Gastroesophageal sphincter (tissue), 4 donors: ENCODE data around the gene ZNF746. TPM values are rescaled to one million over a fixed set of nuclear protein-coding genes. Genes with fewer than 3 reads are reported as not detected.
A peak's percentile ranks its signal among the peaks of the same experiment; 100 is the strongest.
"Not testable (repeated sequence)": the region's sequence is repeated elsewhere in the genome, so short reads cannot be mapped to it uniquely, and the experiment has no call there.

Experiments
- ATAC-seq: fragments of 150-250 bp; one replicate; pipeline ENCODE4 v1.9.1; 2016; ENCODE audit warnings: mild to moderate bottlenecking, moderate library complexity
- H3K27ac ChIP-seq, 4 donors: fragments of 200-600 bp; sonication (generic) in 3 of 4; 1 replicate in 3 of 4; 2 replicates in 1 of 4; pipeline ENCODE4 v1.5.1; 2016 to 2019
- H3K27me3 ChIP-seq: fragments of 200-600 bp; sonication (generic); one replicate; pipeline ENCODE4 v1.5.1; 2019
- H3K36me3 ChIP-seq, 2 donors: fragments of 200-600 bp; sonication (generic); one replicate each; pipeline ENCODE4 v1.5.1; 2019; ENCODE audit warnings: control low read depth in 1 of 2
- H3K4me1 ChIP-seq, 3 donors: fragments of 200-600 bp; sonication (generic); 1 replicate in 2 of 3; 2 replicates in 1 of 3; pipeline ENCODE4 v1.5.1; 2016 to 2019; ENCODE audit warnings: control low read depth in 2 of 3
- H3K4me3 ChIP-seq, 2 donors: fragments of 200-600 bp; sonication (generic); one replicate each; pipeline ENCODE4 v1.5.1; 2019; ENCODE audit warnings: mild to moderate bottlenecking in 1 of 2, moderate library complexity in 1 of 2
- H3K9me3 ChIP-seq, 3 donors: fragments of 200-600 bp; sonication (generic); one replicate each; pipeline ENCODE4 v1.5.1; 2017 to 2019; ENCODE audit warnings: control low read depth in 2 of 3
- CTCF ChIP-seq, 4 experiments: fragments of 200-600 bp in 2 of 4; fragments of 450-650 bp in 2 of 4; sonication (generic) in 1 of 4; IDR thresholded peaks; one replicate each; pipeline ENCODE4 v1.5.1; 2017 to 2019; ENCODE audit warnings: antibody characterized with exemption in 4 of 4, mild to moderate bottlenecking in 2 of 4, moderate library complexity in 2 of 4
- EP300 ChIP-seq: sonication (generic); formaldehyde crosslinking; IDR thresholded peaks from one replicate; pipeline ENCODE4 v1.6.1; 2017; ENCODE audit warnings: antibody characterized with exemption, mild to moderate bottlenecking
- POLR2A ChIP-seq, 2 donors: fragments of 450-650 bp; IDR thresholded peaks; one replicate each; pipeline ENCODE4 v1.6.1; 2017; ENCODE audit warnings: antibody characterized with exemption in 2 of 2, mild to moderate bottlenecking in 2 of 2, moderate library complexity in 1 of 2
- POLR2AphosphoS5 ChIP-seq: sonication (generic); formaldehyde crosslinking; IDR thresholded peaks from one replicate; pipeline ENCODE4 v1.6.1; 2017; ENCODE audit warnings: antibody characterized with exemption
- WGBS, 2 donors: methylation state at CpG; one replicate each; pipeline ENCODE4 v1.1.5; 2018; ENCODE audit warnings: low coverage in 1 of 2; 5-methylcytosine and 5-hydroxymethylcytosine counted together
- total RNA-seq, 4 donors: library from RNA; depleted of rRNA; stranded (reverse); fragments of >200 nt; gene quantifications; one replicate each; pipeline ENCODE4 v1.1.0, GENCODE V29; 2016

Gene ZNF746
- total RNA-seq, 4 donors from 2014 or later: 17.2 to 26.4 (median 22.6) TPM

- H3K4me1 ChIP-seq: peaks cover 0 to 26% (median 13%) of the 10 kb centered on the region in 3 donors
- peaks cover 0 to 33% of the 10 kb centered on the region in 2 donors for H3K36me3 ChIP-seq
- H3K27me3 ChIP-seq: no peaks in the 10 kb centered on the region
- 34 to 36% methylated on average over 8 to 11 of the region's 13 CpGs for WGBS, 2 donors
- H3K4me3 ChIP-seq: peak overlapping the region; percentile 88 to 99
- no peak for ATAC-seq
- no peaks in the 10 kb centered on the region for H3K9me3 ChIP-seq
- TF ChIP-seq EP300: no peak
- no peak for TF ChIP-seq POLR2AphosphoS5
- no peak for TF ChIP-seq CTCF (IDR thresholded peaks at IDR 0.05)
- TF ChIP-seq POLR2A (IDR thresholded peaks at IDR 0.05): no peak
- H3K27ac ChIP-seq: peak overlapping the region in 3 of 4 donors; percentile 92 to 95 (median 94)
Observed at GRCh38 chr7:149495785-149496641, 1.6 kb downstream of the ZNF746 start.

GRCh38 chr7:149494738-149495368 is 2.8 kb downstream of the ZNF746 start:
- no peaks in the 10 kb centered on the region for H3K27me3 ChIP-seq
- H3K36me3 ChIP-seq: peaks cover 0 to 45% of the 10 kb centered on the region in 2 donors
- no peak overlapping the region for H3K4me3 ChIP-seq
- peak overlapping the region in 2 of 4 donors; percentile 28 to 95 for H3K27ac ChIP-seq
- no peaks in the 10 kb centered on the region for H3K9me3 ChIP-seq
- TF ChIP-seq EP300: no peak
- TF ChIP-seq CTCF (IDR thresholded peaks at IDR 0.05): no peak
- TF ChIP-seq POLR2A (IDR thresholded peaks at IDR 0.05): no peak
- TF ChIP-seq POLR2AphosphoS5: no peak
- 76 to 80% methylated on average over 4 to 6 of the region's 6 CpGs for WGBS, 2 donors
- ATAC-seq: no peak
- peaks cover 0 to 26% (median 13%) of the 10 kb centered on the region in 3 donors for H3K4me1 ChIP-seq

GRCh38 chr7:149493975-149494374 is 3.6 kb downstream of the ZNF746 start:
- H3K4me1 ChIP-seq: peaks cover 0 to 26% (median 13%) of the 10 kb centered on the region in 3 donors
- not testable (repeated sequence) for H3K27ac ChIP-seq, H3K4me3 ChIP-seq, ATAC-seq, H3K27me3 ChIP-seq, H3K9me3 ChIP-seq
- peaks cover 0 to 53% of the 10 kb centered on the region in 2 donors for H3K36me3 ChIP-seq
- 76 to 100% methylated on average over 4 to 5 of the region's 20 CpGs for WGBS, 2 donors

GRCh38 chr7:149493366-149493765 is 4.2 kb downstream of the ZNF746 start:
- Histone ChIP-seq H3K27ac (no peak overlapping the region), H3K4me1 (peaks cover 0 to 26% (median 13%) of the 10 kb centered on the region in 3 donors), H3K27me3 (no peaks in the 10 kb centered on the region), H3K4me3 (no peak overlapping the region), H3K9me3 (no peaks in the 10 kb centered on the region), H3K36me3 (peaks cover 0 to 59% of the 10 kb centered on the region in 2 donors)
- TF ChIP-seq POLR2AphosphoS5: no peak
- no peak for TF ChIP-seq CTCF (IDR thresholded peaks at IDR 0.05)
- no peak for TF ChIP-seq POLR2A (IDR thresholded peaks at IDR 0.05)
- TF ChIP-seq EP300: no peak
- WGBS, 2 donors: 90% methylated on average over 2 of the region's 9 CpGs; no CpG with 5 or more reads in 1 of the 2 donors
- no peak for ATAC-seq

GRCh38 chr7:149490083-149490760 is 7.4 kb downstream of the ZNF746 start:
- H3K36me3 ChIP-seq: peaks cover 0 to 87% of the 10 kb centered on the region in 2 donors
- no peaks in the 10 kb centered on the region for H3K27me3 ChIP-seq
- H3K4me3 ChIP-seq: no peak overlapping the region
- no peak for TF ChIP-seq EP300
- no peak for TF ChIP-seq POLR2A (IDR thresholded peaks at IDR 0.05)
- no peak for TF ChIP-seq CTCF (IDR thresholded peaks at IDR 0.05)
- TF ChIP-seq POLR2AphosphoS5: no peak
- WGBS, 2 donors: 82% methylated on average over 9 to 14 of the region's 15 CpGs
- H3K27ac ChIP-seq: no peak overlapping the region
- H3K9me3 ChIP-seq: no peaks in the 10 kb centered on the region
- peaks cover 0 to 8% (median 3%) of the 10 kb centered on the region in 3 donors for H3K4me1 ChIP-seq
- no peak for ATAC-seq
